K562 (cell line): ENCODE results near the gene CRTC3. TPM values are rescaled to one million over a fixed set of nuclear protein-coding genes. Genes with fewer than 3 reads are reported as not detected.

Experiments used
- ATF7 ChIP-seq: fragments of 450-650 bp; IDR thresholded peaks from 2 replicates; pipeline ENCODE4 v1.7.1; 2014; ENCODE audit warnings: mild to moderate bottlenecking, moderate library complexity
- CBFA2T2 ChIP-seq: fragments of 450-650 bp; conservative IDR thresholded peaks from 2 replicates; pipeline ENCODE4 v1.6.1; 2017; ENCODE audit warnings: mild to moderate bottlenecking
- ESRRA ChIP-seq: fragments of 450-650 bp; IDR thresholded peaks from 2 replicates; pipeline ENCODE4 v1.6.1; 2014; ENCODE audit warnings: low read depth, mild to moderate bottlenecking, moderate library complexity, borderline replicate concordance
- KDM2B ChIP-seq: fragments of 250-450 bp; sonication (Bioruptor Pico); IDR thresholded peaks from 2 replicates; pipeline ENCODE4 v1.8.0; 2021; ENCODE audit warnings: mild to moderate bottlenecking, moderate library complexity
- KDM5B ChIP-seq: fragments of 200-600 bp; sonication (generic); IDR thresholded peaks from 2 replicates; pipeline ENCODE4 v1.6.1; 2012; ENCODE audit warnings: low read depth, mild to moderate bottlenecking, moderate library complexity, low read length, control low read depth, inconsistent platforms; ENCODE audit not compliant: insufficient replicate concordance
- KLF16 ChIP-seq: IDR thresholded peaks from 2 replicates; pipeline ENCODE4 v1.6.1; 2016; ENCODE audit warnings: antibody characterized with exemption
- NFXL1 ChIP-seq: fragments of 450-650 bp; formaldehyde crosslinking; IDR thresholded peaks from 2 replicates; pipeline ENCODE4 v1.4.0; 2021; ENCODE audit warnings: mild to moderate bottlenecking
- POLR2G ChIP-seq: fragments of 200-400 bp; formaldehyde crosslinking; IDR thresholded peaks from 2 replicates; pipeline ENCODE4 v1.6.1; 2017; ENCODE audit warnings: low read depth, mild to moderate bottlenecking, antibody characterized with exemption, low read length, moderate library complexity
- PTRF ChIP-seq: fragments of 450-650 bp; IDR thresholded peaks from 2 replicates; pipeline ENCODE4 v1.6.1; 2016; ENCODE audit warnings: mild to moderate bottlenecking, missing genetic modification characterization, missing compliant biosample characterization
- SMAD4 ChIP-seq: fragments of 250-450 bp; sonication (Bioruptor Pico); conservative IDR thresholded peaks from 2 replicates; pipeline ENCODE4 v1.8.0; 2021; ENCODE audit warnings: inconsistent platforms, mild to moderate bottlenecking, moderate library complexity
- SP2 ChIP-seq: IDR thresholded peaks from 2 replicates; pipeline ENCODE4 v1.6.1; 2011; ENCODE audit warnings: mild to moderate bottlenecking, low read depth, low read length, moderate library complexity; ENCODE audit not compliant: poor library complexity, severe bottlenecking; ENCODE audit errors: extremely low read depth
- SREBF1 ChIP-seq: fragments of 150-350 bp; IDR thresholded peaks from 2 replicates; pipeline ENCODE4 v1.6.1; 2014; ENCODE audit warnings: antibody characterized with exemption, low read depth, low read length, borderline replicate concordance
- TAF1 ChIP-seq: IDR thresholded peaks from 2 replicates; pipeline ENCODE4 v1.6.1; 2011; ENCODE audit warnings: mild to moderate bottlenecking, low read length, moderate library complexity; ENCODE audit not compliant: insufficient read depth, control insufficient read depth, severe bottlenecking; ENCODE audit errors: extremely low read depth
- TAL1 ChIP-seq: fragments of 450-650 bp; IDR thresholded peaks from 2 replicates; pipeline ENCODE4 v1.6.1; 2016; ENCODE audit warnings: mild to moderate bottlenecking
- ZNF165 ChIP-seq: fragments of 250-450 bp; sonication (Bioruptor Pico); IDR thresholded peaks from 2 replicates; pipeline ENCODE4 v1.4.0; 2020; ENCODE audit warnings: borderline replicate concordance
- ZNF324 ChIP-seq: fragments of 250-450 bp; sonication (Bioruptor Pico); IDR thresholded peaks from 2 replicates; pipeline ENCODE4 v1.4.0; 2020; ENCODE audit warnings: mild to moderate bottlenecking
- ZNF507 ChIP-seq: conservative IDR thresholded peaks from 2 replicates; pipeline ENCODE4 v1.6.1; 2017; ENCODE audit warnings: missing genetic modification characterization, missing compliant biosample characterization
- polyA plus RNA-seq, 8 experiments: library from polyadenylated mRNA; depleted of rRNA in 4 of 8; stranded (reverse) in 5 of 8; unstranded in 3 of 8; fragments of >200 nt; fragmentation: Nextera tagmentation in 2 of 8; fragmentation: Illumina TruSeq in 1 of 8; extraction: Ambion mirVana in 2 of 8; extraction: Trizol in 1 of 8; gene quantifications; 2 replicates each; pipeline versions ENCODE4 v1.2.1 to v1.2.3, GENCODE V29; 2011 to 2014; ENCODE audit warnings: inconsistent platforms in 1 of 8, missing spikeins in 1 of 8
- total RNA-seq, 7 experiments: library from RNA; depleted of rRNA in 6 of 7; stranded (reverse); fragments of >200 nt in 6 of 7; fragmentation: Illumina TruSeq in 2 of 7; extraction: Trizol in 2 of 7; gene quantifications; 2 replicates each; pipeline versions ENCODE4 v1.2.1 to v1.2.3, GENCODE V29; 2011 to 2021; ENCODE audit warnings: low replicate concordance in 1 of 7
- TF ChIP-seq, protein P1 (sequence below): sonication (generic); formaldehyde crosslinking; IDR thresholded peaks from 2 replicates; pipeline ENCODE4 v1.4.0; 2020; ENCODE audit warnings: mild to moderate bottlenecking, missing genetic modification reagents
- TF ChIP-seq, protein P2 (sequence below): fragments of 450-650 bp; formaldehyde crosslinking; IDR thresholded peaks from 2 replicates; pipeline ENCODE4 v1.4.0; 2020; ENCODE audit warnings: mild to moderate bottlenecking, moderate library complexity
- TF ChIP-seq, protein P3 (sequence below), 2 experiments: fragments of 450-650 bp in 1 of 2; sonication (generic) in 1 of 2; formaldehyde crosslinking; conservative IDR thresholded peaks; 2 replicates each; pipeline versions ENCODE4 v1.4.0 to v1.8.1; 2020 to 2022; ENCODE audit warnings: mild to moderate bottlenecking in 1 of 2, missing genetic modification reagents in 1 of 2
- TF ChIP-seq, protein P4 (sequence below): fragments of 450-650 bp; IDR thresholded peaks from 2 replicates; pipeline ENCODE4 v1.6.1; 2018; ENCODE audit not compliant: partially characterized antibody

CRTC3 gene
- total and polyA plus RNA-seq, 9 of the 15 experiments (the other 6 are each of a cell fraction or from before 2014, with no cell fraction given), result 1.2 to 19.0 (median 11.6) TPM

DNA sequence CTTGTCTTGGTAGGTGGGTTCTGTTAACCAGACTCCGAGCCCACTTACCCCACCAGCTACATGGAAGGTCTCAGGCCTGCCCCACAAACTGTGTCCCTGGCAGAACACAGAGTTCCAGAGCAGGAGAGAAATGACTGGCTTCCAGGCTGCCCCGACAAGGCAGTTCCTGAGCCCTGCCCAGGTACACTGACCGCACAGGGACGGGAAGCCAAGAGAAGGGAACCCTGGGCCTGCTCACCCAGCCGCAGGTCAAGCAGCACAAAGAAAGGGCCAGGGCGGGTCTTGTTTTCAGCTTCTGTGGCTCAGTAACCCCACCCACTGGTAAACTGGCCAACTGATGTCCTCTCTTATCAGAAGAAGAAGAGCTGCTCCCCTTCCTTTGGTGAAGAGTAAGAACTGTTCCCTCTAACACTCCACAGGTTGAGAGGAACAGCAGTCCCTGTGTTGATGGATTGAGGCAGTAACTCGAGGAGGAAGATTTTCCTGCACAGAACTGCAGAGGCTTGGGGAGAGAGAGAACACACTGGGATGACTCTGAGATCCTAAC lies 68.4 kb downstream of the CRTC3 start (continued):
- TF ChIP-seq, protein P1, sequence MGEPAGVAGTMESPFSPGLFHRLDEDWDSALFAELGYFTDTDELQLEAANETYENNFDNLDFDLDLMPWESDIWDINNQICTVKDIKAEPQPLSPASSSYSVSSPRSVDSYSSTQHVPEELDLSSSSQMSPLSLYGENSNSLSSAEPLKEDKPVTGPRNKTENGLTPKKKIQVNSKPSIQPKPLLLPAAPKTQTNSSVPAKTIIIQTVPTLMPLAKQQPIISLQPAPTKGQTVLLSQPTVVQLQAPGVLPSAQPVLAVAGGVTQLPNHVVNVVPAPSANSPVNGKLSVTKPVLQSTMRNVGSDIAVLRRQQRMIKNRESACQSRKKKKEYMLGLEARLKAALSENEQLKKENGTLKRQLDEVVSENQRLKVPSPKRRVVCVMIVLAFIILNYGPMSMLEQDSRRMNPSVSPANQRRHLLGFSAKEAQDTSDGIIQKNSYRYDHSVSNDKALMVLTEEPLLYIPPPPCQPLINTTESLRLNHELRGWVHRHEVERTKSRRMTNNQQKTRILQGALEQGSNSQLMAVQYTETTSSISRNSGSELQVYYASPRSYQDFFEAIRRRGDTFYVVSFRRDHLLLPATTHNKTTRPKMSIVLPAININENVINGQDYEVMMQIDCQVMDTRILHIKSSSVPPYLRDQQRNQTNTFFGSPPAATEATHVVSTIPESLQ (CRISPR knock-in tag), result no peak
- TF ChIP-seq ZNF324 (CRISPR knock-in tag) (0 out of 2 replicates have a peak, but pooled peaks have one; percentile 30), ZNF507 (no peak), TAL1 (no peak), KDM5B (peak; percentile 55), PTRF (tag) (no peak), SMAD4 (CRISPR knock-in tag) (peak; percentile 62; the same call in 1 of the 2 replicates), KDM2B (CRISPR knock-in tag) (no peak), NFXL1 (CRISPR knock-in tag) (peak; percentile 74; the same call in 1 of the 2 replicates), ATF7 (0 out of 2 replicates have a peak, but pooled peaks have one; percentile 30), KLF16 (no peak), ESRRA (peak; percentile 46; the same call in 1 of the 2 replicates), TAF1 (no peak), ZNF165 (CRISPR knock-in tag) (no peak), POLR2G (0 out of 2 replicates have a peak, but pooled peaks have one; percentile 43), CBFA2T2 (no peak), SP2 (no peak), SREBF1 (no peak)
- TF ChIP-seq, protein P2, sequence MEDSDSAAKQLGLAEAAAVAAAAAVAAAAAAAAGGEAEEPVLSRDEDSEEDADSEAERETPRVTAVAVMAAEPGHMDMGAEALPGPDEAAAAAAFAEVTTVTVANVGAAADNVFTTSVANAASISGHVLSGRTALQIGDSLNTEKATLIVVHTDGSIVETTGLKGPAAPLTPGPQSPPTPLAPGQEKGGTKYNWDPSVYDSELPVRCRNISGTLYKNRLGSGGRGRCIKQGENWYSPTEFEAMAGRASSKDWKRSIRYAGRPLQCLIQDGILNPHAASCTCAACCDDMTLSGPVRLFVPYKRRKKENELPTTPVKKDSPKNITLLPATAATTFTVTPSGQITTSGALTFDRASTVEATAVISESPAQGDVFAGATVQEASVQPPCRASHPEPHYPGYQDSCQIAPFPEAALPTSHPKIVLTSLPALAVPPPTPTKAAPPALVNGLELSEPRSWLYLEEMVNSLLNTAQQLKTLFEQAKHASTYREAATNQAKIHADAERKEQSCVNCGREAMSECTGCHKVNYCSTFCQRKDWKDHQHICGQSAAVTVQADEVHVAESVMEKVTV (CRISPR knock-in tag), result peak; percentile 67; the same call in 1 of the 2 replicates
- TF ChIP-seq, protein P3, sequence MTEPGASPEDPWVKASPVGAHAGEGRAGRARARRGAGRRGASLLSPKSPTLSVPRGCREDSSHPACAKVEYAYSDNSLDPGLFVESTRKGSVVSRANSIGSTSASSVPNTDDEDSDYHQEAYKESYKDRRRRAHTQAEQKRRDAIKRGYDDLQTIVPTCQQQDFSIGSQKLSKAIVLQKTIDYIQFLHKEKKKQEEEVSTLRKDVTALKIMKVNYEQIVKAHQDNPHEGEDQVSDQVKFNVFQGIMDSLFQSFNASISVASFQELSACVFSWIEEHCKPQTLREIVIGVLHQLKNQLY (CRISPR knock-in tag; conservative IDR thresholded peaks at IDR 0.05), result no peak
- TF ChIP-seq, protein P4, sequence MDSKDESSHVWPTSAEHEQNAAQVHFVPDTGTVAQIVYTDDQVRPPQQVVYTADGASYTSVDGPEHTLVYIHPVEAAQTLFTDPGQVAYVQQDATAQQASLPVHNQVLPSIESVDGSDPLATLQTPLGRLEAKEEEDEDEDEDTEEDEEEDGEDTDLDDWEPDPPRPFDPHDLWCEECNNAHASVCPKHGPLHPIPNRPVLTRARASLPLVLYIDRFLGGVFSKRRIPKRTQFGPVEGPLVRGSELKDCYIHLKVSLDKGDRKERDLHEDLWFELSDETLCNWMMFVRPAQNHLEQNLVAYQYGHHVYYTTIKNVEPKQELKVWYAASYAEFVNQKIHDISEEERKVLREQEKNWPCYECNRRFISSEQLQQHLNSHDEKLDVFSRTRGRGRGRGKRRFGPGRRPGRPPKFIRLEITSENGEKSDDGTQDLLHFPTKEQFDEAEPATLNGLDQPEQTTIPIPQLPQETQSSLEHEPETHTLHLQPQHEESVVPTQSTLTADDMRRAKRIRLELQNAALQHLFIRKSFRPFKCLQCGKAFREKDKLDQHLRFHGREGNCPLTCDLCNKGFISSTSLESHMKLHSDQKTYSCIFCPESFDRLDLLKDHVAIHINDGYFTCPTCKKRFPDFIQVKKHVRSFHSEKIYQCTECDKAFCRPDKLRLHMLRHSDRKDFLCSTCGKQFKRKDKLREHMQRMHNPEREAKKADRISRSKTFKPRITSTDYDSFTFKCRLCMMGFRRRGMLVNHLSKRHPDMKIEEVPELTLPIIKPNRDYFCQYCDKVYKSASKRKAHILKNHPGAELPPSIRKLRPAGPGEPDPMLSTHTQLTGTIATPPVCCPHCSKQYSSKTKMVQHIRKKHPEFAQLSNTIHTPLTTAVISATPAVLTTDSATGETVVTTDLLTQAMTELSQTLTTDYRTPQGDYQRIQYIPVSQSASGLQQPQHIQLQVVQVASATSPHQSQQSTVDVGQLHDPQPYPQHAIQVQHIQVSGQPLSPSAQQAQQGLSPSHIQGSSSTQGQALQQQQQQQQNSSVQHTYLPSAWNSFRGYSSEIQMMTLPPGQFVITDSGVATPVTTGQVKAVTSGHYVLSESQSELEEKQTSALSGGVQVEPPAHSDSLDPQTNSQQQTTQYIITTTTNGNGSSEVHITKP, result no peak
